CD4-positive, alpha-beta memory T cell (primary cell): ENCODE data around the gene APBA3. TPM values are rescaled to one million over a fixed set of nuclear protein-coding genes. Genes with fewer than 3 reads are reported as not detected.

ENCODE experiments used
- CTCF ChIA-PET: fragments of 350-600 bp; sonication (Branson Sonifier 250); formaldehyde crosslinking; loops from one replicate; lab custom pipeline; 2021; ENCODE audit warnings: inconsistent platforms; ENCODE audit not compliant: partially characterized antibody; lab: Charles Lee
- POLR2A ChIA-PET: fragments of 350-600 bp; sonication (Branson Sonifier 250); formaldehyde crosslinking; loops from one replicate; lab custom pipeline; 2021; ENCODE audit not compliant: partially characterized antibody; lab: Charles Lee
- DNase-seq, 5 donors: peaks; one replicate each; pipeline versions ENCODE4 v3.0.0 to v3.0.0-alpha.2; 2020 to 2022; ENCODE audit warnings: mixed read lengths in 1 of 5
- H3K27ac ChIP-seq: one replicate; pipeline ENCODE4 v1.7.0; 2013; ENCODE audit warnings: low read depth, low read length
- H3K27me3 ChIP-seq: 2 replicates; pipeline ENCODE4 v1.7.0; 2013; ENCODE audit warnings: mild to moderate bottlenecking, low read length, moderate library complexity; ENCODE audit not compliant: insufficient read depth
- H3K36me3 ChIP-seq: 2 replicates; pipeline ENCODE4 v1.7.0; 2013; ENCODE audit warnings: mild to moderate bottlenecking, low read length, moderate library complexity; ENCODE audit not compliant: insufficient read depth
- H3K4me1 ChIP-seq: 2 replicates; pipeline ENCODE4 v1.7.0; 2013; ENCODE audit warnings: mild to moderate bottlenecking, low read length, moderate library complexity; ENCODE audit not compliant: insufficient read depth
- H3K4me3 ChIP-seq, 2 donors: one replicate each; pipeline ENCODE4 v1.7.0; 2013; ENCODE audit warnings: low read length in 2 of 2, mild to moderate bottlenecking in 1 of 2
- H3K9me3 ChIP-seq, 2 donors: one replicate each; pipeline ENCODE4 v1.7.0; 2013; ENCODE audit warnings: low read length in 2 of 2, control low read depth in 1 of 2; ENCODE audit not compliant: control insufficient read depth in 1 of 2
- H3K27ac Mint-ChIP-seq, 7 donors: one replicate each; pipeline ENCODE4 v1.8.0; 2020 to 2021; ENCODE audit warnings: mixed read lengths in 7 of 7, mild to moderate bottlenecking in 6 of 7, inconsistent platforms in 3 of 7, moderate library complexity in 3 of 7
- H3K27me3 Mint-ChIP-seq, 2 donors: one replicate each; pipeline ENCODE4 v1.8.0; 2020 to 2021; ENCODE audit warnings: mixed read lengths in 2 of 2
- H3K36me3 Mint-ChIP-seq, 2 donors: one replicate each; pipeline ENCODE4 v1.8.0; 2020 to 2021; ENCODE audit warnings: mixed read lengths in 2 of 2, inconsistent platforms in 1 of 2, mild to moderate bottlenecking in 1 of 2
- H3K4me1 Mint-ChIP-seq, 4 donors: one replicate each; pipeline ENCODE4 v1.8.0; 2020 to 2021; ENCODE audit warnings: mixed read lengths in 4 of 4, mild to moderate bottlenecking in 1 of 4
- H3K4me3 Mint-ChIP-seq, 8 donors: one replicate each; pipeline ENCODE4 v1.8.0; 2020 to 2021; ENCODE audit warnings: mixed read lengths in 8 of 8, mild to moderate bottlenecking in 7 of 8, moderate library complexity in 6 of 8, inconsistent platforms in 3 of 8
- H3K9me3 Mint-ChIP-seq, 8 donors: one replicate each; pipeline ENCODE4 v1.8.0; 2020 to 2021; ENCODE audit warnings: mixed read lengths in 8 of 8, mild to moderate bottlenecking in 5 of 8, inconsistent platforms in 3 of 8, moderate library complexity in 1 of 8
- intact Hi-C: fragments of 100-400 bp; cut with micrococcal nuclease; formaldehyde crosslinking; loops from one replicate; pipeline ENCODE4 v1.15.1; 2023
- polyA plus RNA-seq, 2 donors: library from polyadenylated mRNA; unstranded; fragments of 300-500 nt; fragmentation: Illumina TruSeq; gene quantifications; one replicate each; pipeline ENCODE4 v1.2.3, GENCODE V29; 2021
- total RNA-seq, 2 experiments: library from RNA; stranded (reverse); gene quantifications; one replicate each; pipeline ENCODE4 v1.2.3, GENCODE V29; 2021

The APBA3 gene
- total and polyA plus RNA-seq, 4 experiments from 2014 or later: 33.1 to 86.3 (median 60.2) TPM

DNA sequence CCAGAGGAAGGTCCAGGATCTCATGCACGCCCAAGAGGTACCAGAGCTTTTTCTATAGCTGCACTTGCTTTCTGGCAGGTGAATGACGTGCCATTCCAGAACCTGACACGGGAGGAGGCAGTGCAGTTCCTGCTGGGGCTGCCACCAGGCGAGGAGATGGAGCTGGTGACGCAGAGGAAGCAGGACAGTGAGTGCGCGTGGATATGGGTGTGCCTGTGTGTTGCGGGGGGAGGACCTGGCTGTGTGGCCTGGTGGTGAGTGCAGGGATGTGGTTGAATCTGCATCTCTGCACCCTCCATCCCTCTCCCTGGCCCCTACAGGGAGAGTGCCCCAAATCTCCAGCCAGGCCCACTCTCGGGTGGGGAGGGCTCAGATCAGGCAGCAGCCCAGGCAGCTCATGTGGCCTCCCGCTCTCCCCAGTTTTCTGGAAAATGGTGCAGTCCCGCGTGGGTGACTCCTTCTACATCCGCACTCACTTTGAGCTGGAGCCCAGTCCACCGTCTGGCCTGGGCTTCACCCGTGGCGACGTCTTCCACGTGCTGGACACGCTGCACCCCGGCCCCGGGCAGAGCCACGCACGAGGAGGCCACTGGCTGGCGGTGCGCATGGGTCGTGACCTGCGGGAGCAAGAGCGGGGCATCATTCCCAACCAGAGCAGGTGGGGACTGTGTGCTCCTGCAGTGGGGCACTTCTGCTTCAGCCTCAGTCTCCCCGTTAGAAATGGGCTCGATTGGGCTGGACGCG is 22.8 kb downstream of the APBA3 start:
- H3K36me3 ChIP-seq: no peaks in the 10 kb centered on the region
- H3K9me3 ChIP-seq: no peaks in the 10 kb centered on the region
- CTCF ChIA-PET: interaction anchor here (1.5 to 1.8 kb wide), 2 partner anchors 11 to 111 kb away, joined by 4 to 5 read pairs; no protein-coding TSS in a partner anchor
- peak overlapping the region in 6 of 7 donors; percentile 57 to 90 (median 84) for H3K27ac Mint-ChIP-seq
- POLR2A ChIA-PET: interaction anchor here (0.6 to 3.7 kb wide), 5 partner anchors 9 to 222 kb away, joined by 3 to 28 read pairs (median 3); partner anchors contain the start of genes APBA3 and MRPL54
- H3K4me3 Mint-ChIP-seq: peak overlapping the region in 3 of 8 donors; percentile 7 to 76 (median 38)
- intact Hi-C loops: no loop called here
- H3K27me3 Mint-ChIP-seq: no peaks in the 10 kb centered on the region
- no peak overlapping the region for H3K4me3 ChIP-seq
- no peak overlapping the region for H3K27ac ChIP-seq
- peaks cover 8 to 16% of the 10 kb centered on the region in 2 donors for H3K36me3 Mint-ChIP-seq
- no peaks in the 10 kb centered on the region for H3K9me3 Mint-ChIP-seq
- peak in 1 of 5 donors; percentile 13 for DNase-seq
- H3K27me3 ChIP-seq: no peaks in the 10 kb centered on the region
- peaks cover 5 to 19% (median 10%) of the 10 kb centered on the region in 4 donors for H3K4me1 Mint-ChIP-seq
- H3K4me1 ChIP-seq: peaks cover 13% of the 10 kb centered on the region

DNA sequence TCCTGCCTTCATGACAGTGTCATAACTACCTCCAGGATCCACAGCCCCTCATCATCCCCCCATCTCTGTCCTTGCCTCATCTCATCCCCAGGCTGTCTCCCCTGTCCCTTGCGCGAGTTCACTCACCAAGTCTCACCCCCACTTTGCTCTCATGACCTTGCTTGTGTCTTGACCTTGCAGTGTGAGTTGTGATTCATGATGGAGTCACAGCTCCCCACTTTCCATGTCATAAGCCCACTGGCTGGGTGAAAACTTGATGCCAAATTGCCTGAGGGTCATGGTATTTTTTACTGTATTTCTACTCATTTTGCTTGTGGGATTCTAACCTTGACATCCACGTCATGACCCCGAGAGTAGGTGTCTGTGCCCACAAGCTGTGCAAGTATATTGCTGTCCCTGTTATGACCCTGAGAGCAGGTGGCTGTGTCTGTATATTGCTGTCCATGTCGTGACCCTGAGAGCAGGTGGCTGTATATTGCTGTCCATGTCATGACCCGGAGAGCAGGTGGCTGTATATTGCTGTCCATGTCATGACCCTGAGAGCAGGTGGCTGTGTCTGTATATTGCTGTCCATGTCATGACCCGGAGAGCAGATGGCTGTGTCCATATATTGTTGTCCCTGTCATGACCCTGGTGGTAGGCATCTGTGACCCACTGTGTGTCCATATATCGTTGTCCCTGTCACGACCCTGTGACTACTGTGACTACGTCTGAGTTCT is 23.8 kb downstream of the APBA3 start:
- Mint-ChIP-seq H3K27me3 (no peaks in the 10 kb centered on the region), H3K4me1 (peaks cover 5 to 19% (median 10%) of the 10 kb centered on the region in 4 donors), H3K27ac (peak overlapping the region in 4 of 7 donors; percentile 0 to 53 (median 44)), H3K36me3 (peaks cover 8 to 11% of the 10 kb centered on the region in 2 donors), H3K9me3 (no peaks in the 10 kb centered on the region), H3K4me3 (no peak overlapping the region)
- no peaks in the 10 kb centered on the region for H3K9me3 ChIP-seq
- H3K4me1 ChIP-seq: peaks cover 13% of the 10 kb centered on the region
- H3K27ac ChIP-seq: no peak overlapping the region
- intact Hi-C loops: no loop called here
- peak in 1 of 5 donors; percentile 12 for DNase-seq
- H3K27me3 ChIP-seq: no peaks in the 10 kb centered on the region
- H3K36me3 ChIP-seq: no peaks in the 10 kb centered on the region
- no peak overlapping the region for H3K4me3 ChIP-seq
- ChIA-PET CTCF (no interaction called here), POLR2A (interaction anchor here (1.4 to 3.7 kb wide), 2 partner anchors 24 to 25 kb away, joined by 3 to 28 read pairs; partner anchors contain the start of genes APBA3 and MRPL54)

DNA sequence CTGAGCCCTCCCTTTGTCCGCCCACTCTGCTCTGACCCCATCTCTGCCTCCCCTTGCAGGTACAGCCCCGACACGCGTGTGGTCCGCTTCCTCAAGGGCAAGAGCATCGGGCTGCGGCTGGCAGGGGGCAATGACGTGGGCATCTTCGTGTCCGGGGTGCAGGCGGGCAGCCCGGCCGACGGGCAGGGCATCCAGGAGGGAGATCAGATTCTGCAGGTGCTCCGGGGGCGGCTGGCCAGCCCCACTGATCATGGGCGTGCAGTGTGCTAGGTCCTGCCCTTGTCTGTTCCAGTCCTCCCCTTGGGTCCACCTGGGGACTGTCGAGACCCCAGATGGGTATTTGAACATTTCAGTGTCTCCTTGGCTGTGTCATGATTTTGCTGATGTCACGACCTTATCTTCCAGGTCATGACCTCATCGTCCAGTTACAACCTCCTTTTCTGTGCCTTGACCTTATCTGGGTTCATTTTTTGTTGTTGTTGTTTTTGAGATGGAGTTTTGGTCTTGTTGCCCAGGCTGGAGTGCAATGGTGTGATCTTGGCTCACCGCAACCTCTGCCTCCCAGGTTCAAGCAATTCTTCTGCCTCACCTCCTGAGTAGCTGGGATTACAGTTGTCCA is 25.3 kb downstream of the APBA3 start:
- Mint-ChIP-seq H3K36me3 (peaks cover 8 to 11% of the 10 kb centered on the region in 2 donors), H3K27me3 (no peaks in the 10 kb centered on the region), H3K27ac (no peak overlapping the region), H3K9me3 (no peaks in the 10 kb centered on the region), H3K4me1 (peaks cover 5 to 19% (median 10%) of the 10 kb centered on the region in 4 donors), H3K4me3 (no peak overlapping the region)
- no peak overlapping the region for H3K4me3 ChIP-seq
- no peaks in the 10 kb centered on the region for H3K36me3 ChIP-seq
- CTCF ChIA-PET: no interaction called here
- DNase-seq: peak in 1 of 5 donors; percentile 13
- no peaks in the 10 kb centered on the region for H3K9me3 ChIP-seq
- POLR2A ChIA-PET: interaction anchor here (1.4 kb wide), 1 partner anchor 26 kb away, joined by 3 read pairs; the partner anchor contains the start of gene MRPL54
- peaks cover 13% of the 10 kb centered on the region for H3K4me1 ChIP-seq
- H3K27me3 ChIP-seq: no peaks in the 10 kb centered on the region
- intact Hi-C loops: no loop called here
- no peak overlapping the region for H3K27ac ChIP-seq

DNA sequence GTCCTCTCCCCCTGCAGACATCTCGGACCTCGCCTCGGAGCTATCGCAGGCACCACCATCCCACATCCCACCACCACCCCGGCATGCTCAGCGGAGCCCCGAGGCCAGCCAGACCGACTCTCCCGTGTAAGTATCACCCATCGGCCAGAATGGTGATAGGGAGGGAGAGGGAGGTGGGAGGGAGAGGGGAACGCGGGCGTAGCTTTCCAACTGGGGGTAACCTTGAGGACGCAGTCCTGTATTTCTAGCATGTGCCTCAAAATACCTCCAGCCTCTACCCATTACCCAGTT is 27.2 kb downstream of the APBA3 start:
- peak in 1 of 5 donors; percentile 3 for DNase-seq
- H3K4me1 Mint-ChIP-seq: peaks cover 4 to 12% (median 5%) of the 10 kb centered on the region in 4 donors
- H3K4me3 Mint-ChIP-seq: no peak overlapping the region
- no peak overlapping the region for H3K27ac Mint-ChIP-seq
- H3K36me3 ChIP-seq: no peaks in the 10 kb centered on the region
- ChIA-PET CTCF (no interaction called here), POLR2A (no interaction called here)
- H3K27me3 Mint-ChIP-seq: no peaks in the 10 kb centered on the region
- no peaks in the 10 kb centered on the region for H3K27me3 ChIP-seq
- no peak overlapping the region for H3K27ac ChIP-seq
- no peaks in the 10 kb centered on the region for H3K9me3 Mint-ChIP-seq
- intact Hi-C loops: no loop called here
- peaks cover 10 to 14% of the 10 kb centered on the region in 2 donors for H3K36me3 Mint-ChIP-seq
- H3K9me3 ChIP-seq: no peaks in the 10 kb centered on the region
- peaks cover 7% of the 10 kb centered on the region for H3K4me1 ChIP-seq
- no peak overlapping the region for H3K4me3 ChIP-seq

DNA sequence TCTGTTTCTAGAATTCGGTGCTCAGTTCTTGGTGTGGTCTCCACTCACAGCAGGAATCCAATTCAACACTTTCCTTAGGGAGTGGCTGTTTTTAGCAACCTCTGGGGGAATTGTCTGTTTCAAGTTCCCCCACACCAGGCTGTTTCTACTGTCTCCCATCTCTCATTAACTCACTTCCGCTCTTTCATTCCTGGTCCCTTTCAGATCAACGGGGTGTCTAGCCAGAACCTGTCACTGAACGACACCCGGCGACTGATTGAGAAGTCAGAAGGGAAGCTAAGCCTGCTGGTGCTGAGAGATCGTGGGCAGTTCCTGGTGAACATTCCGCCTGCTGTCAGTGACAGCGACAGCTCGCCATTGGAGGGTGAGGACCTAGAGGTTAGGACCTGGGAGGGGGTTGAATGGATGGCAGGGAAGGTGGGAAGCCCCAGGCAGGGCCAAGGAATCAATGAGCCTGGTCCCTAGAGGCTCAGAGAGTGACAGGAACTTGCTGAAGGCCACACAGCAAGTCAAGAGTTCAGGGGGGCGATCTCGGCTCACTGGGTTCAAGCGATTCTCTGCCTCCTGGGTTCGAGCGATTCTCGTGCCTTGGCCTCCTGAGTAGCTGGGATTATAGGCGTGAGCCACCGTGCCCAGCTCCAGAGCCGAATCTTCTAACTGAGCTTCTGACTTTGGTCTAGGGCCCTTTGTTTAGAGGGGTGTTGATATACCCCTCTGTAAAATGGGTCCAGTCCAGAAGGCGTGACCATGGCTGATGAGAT is 27.8 kb downstream of the APBA3 start:
- Histone ChIP-seq H3K27ac (no peak overlapping the region), H3K36me3 (no peaks in the 10 kb centered on the region), H3K4me1 (peaks cover 4% of the 10 kb centered on the region), H3K27me3 (no peaks in the 10 kb centered on the region), H3K4me3 (no peak overlapping the region), H3K9me3 (no peaks in the 10 kb centered on the region)
- H3K27ac Mint-ChIP-seq: peak overlapping the region in 4 of 7 donors; percentile 0 to 84 (median 24)
- intact Hi-C loops: no loop called here
- H3K4me3 Mint-ChIP-seq: no peak overlapping the region
- H3K36me3 Mint-ChIP-seq: peaks cover 12 to 14% of the 10 kb centered on the region in 2 donors
- DNase-seq: peak in 1 of 5 donors; percentile 5
- no peaks in the 10 kb centered on the region for H3K27me3 Mint-ChIP-seq
- ChIA-PET CTCF (interaction anchor here (0.5 kb wide), 1 partner anchor 8 kb away, joined by 4 read pairs; no protein-coding TSS in a partner anchor), POLR2A (no interaction called here)
- H3K4me1 Mint-ChIP-seq: peaks cover 0 to 7% (median 3%) of the 10 kb centered on the region in 4 donors
- H3K9me3 Mint-ChIP-seq: no peaks in the 10 kb centered on the region

DNA sequence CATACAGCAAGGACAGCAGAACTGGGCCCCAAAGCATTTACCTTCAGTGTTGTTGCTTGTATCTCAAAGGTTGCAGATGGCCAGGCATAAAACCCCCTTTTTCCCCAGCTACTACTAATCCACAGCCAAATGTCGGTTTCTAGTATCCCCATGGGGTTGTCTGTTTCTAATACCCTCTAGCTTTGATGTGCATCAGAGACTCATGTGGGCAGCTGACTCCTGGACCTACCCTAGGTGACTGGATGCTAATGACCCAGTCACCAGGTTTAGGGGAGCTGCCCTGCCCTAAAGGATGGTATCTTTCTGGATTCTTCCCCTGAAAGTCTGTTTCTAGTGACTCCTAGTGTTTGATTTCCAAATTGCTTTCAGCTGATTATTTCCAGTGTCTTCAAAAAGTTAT is 29.4 kb downstream of the APBA3 start:
- ChIA-PET CTCF (no interaction called here), POLR2A (no interaction called here)
- H3K4me3 Mint-ChIP-seq: no peak overlapping the region
- Histone ChIP-seq H3K27ac (no peak overlapping the region), H3K4me1 (no peaks in the 10 kb centered on the region), H3K4me3 (no peak overlapping the region), H3K27me3 (no peaks in the 10 kb centered on the region), H3K36me3 (no peaks in the 10 kb centered on the region), H3K9me3 (no peaks in the 10 kb centered on the region)
- no peaks in the 10 kb centered on the region for H3K4me1 Mint-ChIP-seq
- DNase-seq: no peak
- no peaks in the 10 kb centered on the region for H3K9me3 Mint-ChIP-seq
- no peaks in the 10 kb centered on the region for H3K27me3 Mint-ChIP-seq
- H3K36me3 Mint-ChIP-seq: peaks cover 4 to 12% of the 10 kb centered on the region in 2 donors
- no peak overlapping the region for H3K27ac Mint-ChIP-seq
- intact Hi-C loops: no loop called here
